Activated CD8-positive, alpha-beta memory T cell treated with anti-CD3 and anti-CD28 coated beads, Interleukin-2, amount 10 ng/mL, durations not matched to agents 7 days and 5 days (primary cell): ENCODE results near the gene C4orf46. TPM values are rescaled to one million over a fixed set of nuclear protein-coding genes. Genes with fewer than 3 reads are reported as not detected.
A peak's percentile ranks its signal among the peaks of the same experiment; 100 is the strongest.
"Not testable (repeated sequence)": the region's sequence is repeated elsewhere in the genome, so short reads cannot be mapped to it uniquely, and the experiment has no call there.

Source experiments
- ATAC-seq: fragments of 150-1000 bp; cut with Tn5 transposase; one replicate; pipeline ENCODE4 v1.10.0; 2021; ENCODE audit warnings: moderate library complexity
- CTCF ChIA-PET: fragments of 350-600 bp; sonication (Branson Sonifier 250); formaldehyde crosslinking; loops from one replicate; lab custom pipeline; 2021; ENCODE audit warnings: antibody characterized with exemption; lab: Charles Lee
- DNase-seq: peaks from one replicate; pipeline ENCODE4 v3.0.0-alpha.2; 2020
- H3K27ac Mint-ChIP-seq: one replicate; pipeline ENCODE4 v1.8.0; 2021; ENCODE audit warnings: mild to moderate bottlenecking, mixed read lengths
- H3K27me3 Mint-ChIP-seq: one replicate; pipeline ENCODE4 v1.8.0; 2021; ENCODE audit warnings: mixed read lengths
- H3K36me3 Mint-ChIP-seq: one replicate; pipeline ENCODE4 v1.8.0; 2021; ENCODE audit warnings: mild to moderate bottlenecking, mixed read lengths
- H3K4me1 Mint-ChIP-seq: one replicate; pipeline ENCODE4 v1.8.0; 2021; ENCODE audit warnings: mixed read lengths
- H3K4me3 Mint-ChIP-seq: one replicate; pipeline ENCODE4 v1.8.0; 2021; ENCODE audit warnings: mild to moderate bottlenecking, moderate library complexity, mixed read lengths
- H3K9me3 Mint-ChIP-seq: one replicate; pipeline ENCODE4 v1.8.0; 2022; ENCODE audit warnings: low read depth, mixed read lengths
- total RNA-seq, 2 experiments: library from RNA; stranded (reverse); gene quantifications; one replicate each; pipeline ENCODE4 v1.2.3, GENCODE V29; 2021

The C4orf46 gene
- total RNA-seq, 2 experiments from 2014 or later = 17.9 to 20.2 TPM

GRCh38 chr4:158670975-158671664, 567 bp downstream of the C4orf46 start:
- CTCF ChIA-PET = interaction anchor here (1.0 to 2.1 kb wide), 6 partner anchors 51 to 532 kb away, joined by 3 to 6 read pairs (median 4); partner anchors contain the start of gene PPID
- Mint-ChIP-seq H3K9me3 (no peaks in the 10 kb centered on the region), H3K36me3 (peaks cover 17% of the 10 kb centered on the region), H3K27ac (peak overlapping the region; percentile 94), H3K4me1 (peaks cover 31% of the 10 kb centered on the region), H3K4me3 (peak overlapping the region; percentile 95), H3K27me3 (no peaks in the 10 kb centered on the region)
- DNase-seq (peak; percentile 75), ATAC-seq (peak; percentile 5)

- Mint-ChIP-seq H3K4me3 (no peak overlapping the region), H3K4me1 (peaks cover 31% of the 10 kb centered on the region), H3K9me3 (no peaks in the 10 kb centered on the region)
Observed at GRCh38 chr4:158669310-158669709, 2.4 kb downstream of the C4orf46 start.

GRCh38 chr4:158667651-158668198, 4.0 kb downstream of the C4orf46 start:
- H3K27ac Mint-ChIP-seq = no peak overlapping the region
- no peak overlapping the region for H3K4me3 Mint-ChIP-seq
- H3K9me3 Mint-ChIP-seq = no peaks in the 10 kb centered on the region
- H3K27me3 Mint-ChIP-seq = no peaks in the 10 kb centered on the region
- H3K36me3 Mint-ChIP-seq = peaks cover 25% of the 10 kb centered on the region
- CTCF ChIA-PET = interaction anchor here (0.7 kb wide), 1 partner anchor 14 kb away, joined by 3 read pairs; no protein-coding TSS in a partner anchor
- no peak for ATAC-seq
- DNase-seq = no peak
- peaks cover 27% of the 10 kb centered on the region for H3K4me1 Mint-ChIP-seq

More at GRCh38 chr4:158669310-158669709, 2.4 kb downstream of the C4orf46 start:
- ATAC-seq (no peak), DNase-seq (no peak)
- peaks cover 23% of the 10 kb centered on the region for H3K36me3 Mint-ChIP-seq
- H3K27me3 Mint-ChIP-seq = no peaks in the 10 kb centered on the region
- no peak overlapping the region for H3K27ac Mint-ChIP-seq
- CTCF ChIA-PET = interaction anchor here (1.0 kb wide), 1 partner anchor 410 kb away, joined by 3 read pairs; no protein-coding TSS in a partner anchor

GRCh38 chr4:158666892-158667291, 4.8 kb downstream of the C4orf46 start:
- Mint-ChIP-seq H3K9me3 (no peaks in the 10 kb centered on the region), H3K4me3 (no peak overlapping the region), H3K27ac (no peak overlapping the region), H3K36me3 (peaks cover 25% of the 10 kb centered on the region), H3K4me1 (peaks cover 22% of the 10 kb centered on the region), H3K27me3 (no peaks in the 10 kb centered on the region)
- ATAC-seq = no peak
- CTCF ChIA-PET = interaction anchor here (0.7 kb wide), 1 partner anchor 13 kb away, joined by 3 read pairs; no protein-coding TSS in a partner anchor
- DNase-seq = no peak

GRCh38 chr4:158664806-158665205, 6.9 kb downstream of the C4orf46 start:
- no peaks in the 10 kb centered on the region for H3K9me3 Mint-ChIP-seq
- DNase-seq = no peak
- CTCF ChIA-PET = interaction anchor here (1.2 kb wide), 1 partner anchor 10 kb away, joined by 3 read pairs; no protein-coding TSS in a partner anchor

GRCh38 chr4:158663707-158664625, 7.7 kb downstream of the C4orf46 start:
- H3K4me3 Mint-ChIP-seq, H3K9me3 Mint-ChIP-seq, H3K4me1 Mint-ChIP-seq, H3K27ac Mint-ChIP-seq, DNase-seq, ATAC-seq, CTCF ChIA-PET, H3K27me3 Mint-ChIP-seq: not testable (repeated sequence)
- peaks cover 21% of the 10 kb centered on the region for H3K36me3 Mint-ChIP-seq

More at GRCh38 chr4:158664806-158665205, 6.9 kb downstream of the C4orf46 start:
- H3K4me3 Mint-ChIP-seq = no peak overlapping the region
- ATAC-seq = no peak
- H3K36me3 Mint-ChIP-seq = peaks cover 25% of the 10 kb centered on the region
- no peaks in the 10 kb centered on the region for H3K27me3 Mint-ChIP-seq
- H3K4me1 Mint-ChIP-seq = peaks cover 12% of the 10 kb centered on the region
- H3K27ac Mint-ChIP-seq = no peak overlapping the region

- H3K27ac Mint-ChIP-seq, H3K4me3 Mint-ChIP-seq, H3K4me1 Mint-ChIP-seq, H3K27me3 Mint-ChIP-seq, ATAC-seq, H3K9me3 Mint-ChIP-seq, DNase-seq, CTCF ChIA-PET: not testable (repeated sequence)
- H3K36me3 Mint-ChIP-seq = peaks cover 19% of the 10 kb centered on the region
Observed at GRCh38 chr4:158663255-158663654, 8.4 kb downstream of the C4orf46 start.

- CTCF ChIA-PET = no interaction called here
- Mint-ChIP-seq H3K27ac (no peak overlapping the region), H3K36me3 (no peaks in the 10 kb centered on the region), H3K9me3 (no peaks in the 10 kb centered on the region), H3K27me3 (no peaks in the 10 kb centered on the region), H3K4me1 (peaks cover 5% of the 10 kb centered on the region), H3K4me3 (no peak overlapping the region)
- ATAC-seq (no peak), DNase-seq (no peak)
Observed at GRCh38 chr4:158657291-158657690, 14.4 kb downstream of the C4orf46 start.

- no peak for ATAC-seq
- CTCF ChIA-PET = no interaction called here
- no peaks in the 10 kb centered on the region for H3K9me3 Mint-ChIP-seq
- H3K27me3 Mint-ChIP-seq = no peaks in the 10 kb centered on the region
- H3K36me3 Mint-ChIP-seq = no peaks in the 10 kb centered on the region
- no peak overlapping the region for H3K27ac Mint-ChIP-seq
- H3K4me3 Mint-ChIP-seq = no peak overlapping the region
- H3K4me1 Mint-ChIP-seq = peaks cover 5% of the 10 kb centered on the region
- no peak for DNase-seq
Observed at GRCh38 chr4:158656439-158656838, 15.2 kb downstream of the C4orf46 start.

- peak overlapping the region; percentile 42 for H3K4me3 Mint-ChIP-seq
- H3K9me3 Mint-ChIP-seq = no peaks in the 10 kb centered on the region
- CTCF ChIA-PET = no interaction called here
- peaks cover 5% of the 10 kb centered on the region for H3K4me1 Mint-ChIP-seq
- ATAC-seq (peak; percentile 20), DNase-seq (no peak)
- no peaks in the 10 kb centered on the region for H3K36me3 Mint-ChIP-seq
- peaks cover 2% of the 10 kb centered on the region for H3K27me3 Mint-ChIP-seq
- no peak overlapping the region for H3K27ac Mint-ChIP-seq
Observed at GRCh38 chr4:158652920-158653319, 18.8 kb downstream of the C4orf46 start.

GRCh38 chr4:158649111-158649680, 22.5 kb downstream of the C4orf46 start:
- CTCF ChIA-PET = no interaction called here
- no peaks in the 10 kb centered on the region for H3K36me3 Mint-ChIP-seq
- H3K4me1 Mint-ChIP-seq = peaks cover 5% of the 10 kb centered on the region
- peaks cover 10% of the 10 kb centered on the region for H3K27me3 Mint-ChIP-seq
- no peak for DNase-seq
- no peak for ATAC-seq
- H3K4me3 Mint-ChIP-seq = no peak overlapping the region
- H3K9me3 Mint-ChIP-seq = no peaks in the 10 kb centered on the region
- H3K27ac Mint-ChIP-seq = no peak overlapping the region

GRCh38 chr4:158644760-158645159, 26.9 kb downstream of the C4orf46 start:
- no peak overlapping the region for H3K4me3 Mint-ChIP-seq
- CTCF ChIA-PET = interaction anchor here (0.9 kb wide), 1 partner anchor 16 kb away, joined by 3 read pairs; no protein-coding TSS in a partner anchor
- peaks cover 28% of the 10 kb centered on the region for H3K27me3 Mint-ChIP-seq
- no peaks in the 10 kb centered on the region for H3K9me3 Mint-ChIP-seq
- H3K36me3 Mint-ChIP-seq = no peaks in the 10 kb centered on the region
- ATAC-seq (no peak), DNase-seq (no peak)
- no peak overlapping the region for H3K27ac Mint-ChIP-seq
- H3K4me1 Mint-ChIP-seq = no peaks in the 10 kb centered on the region

- Mint-ChIP-seq H3K36me3 (no peaks in the 10 kb centered on the region), H3K4me1 (no peaks in the 10 kb centered on the region), H3K27me3 (peaks cover 28% of the 10 kb centered on the region), H3K27ac (no peak overlapping the region), H3K4me3 (no peak overlapping the region), H3K9me3 (no peaks in the 10 kb centered on the region)
- no peak for ATAC-seq
- no peak for DNase-seq
- CTCF ChIA-PET = no interaction called here
Observed at GRCh38 chr4:158644356-158644755, 27.3 kb downstream of the C4orf46 start.
